GM23248 (cell line): ENCODE data around the gene TMCC2.

Experiments used
- EZH2 ChIP-seq: fragments of 200-600 bp; sonication (generic); IDR thresholded peaks from 2 replicates; pipeline ENCODE4 v1.6.1; 2018; ENCODE audit warnings: antibody characterized with exemption, mild to moderate bottlenecking; ENCODE audit not compliant: insufficient read depth, poor library complexity, severe bottlenecking
- EZH2phosphoT487 ChIP-seq: fragments of 200-600 bp; sonication (generic); IDR thresholded peaks from 2 replicates; pipeline ENCODE4 v1.6.1; 2018; ENCODE audit warnings: antibody characterized with exemption, moderate library complexity, mild to moderate bottlenecking, low read depth; ENCODE audit not compliant: insufficient read depth

DNA sequence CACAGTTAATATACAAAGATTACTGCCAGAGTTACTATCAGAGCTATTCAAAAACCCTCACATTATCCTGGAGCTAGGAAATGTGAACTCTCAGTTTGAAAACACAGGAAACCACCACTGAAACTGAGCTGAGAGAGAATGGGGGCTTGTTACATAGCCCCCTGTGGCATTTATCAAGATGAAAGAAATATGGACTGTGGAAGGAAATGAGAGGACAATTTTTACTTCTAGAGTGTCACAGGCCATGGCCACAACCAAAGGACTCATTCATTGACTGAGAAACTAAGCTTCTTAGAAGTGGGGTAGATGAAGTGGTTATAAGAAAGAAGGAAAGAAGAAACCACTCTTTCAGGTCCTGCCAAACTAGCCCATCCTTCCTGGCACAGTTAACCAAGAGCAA is 41.6 kb upstream of the TMCC2 start:
- TF ChIP-seq EZH2phosphoT487: no peak
- TF ChIP-seq EZH2: no peak
